BE2C (cell line): ENCODE data around the gene ZNF385B.

Experiments
- DNase-seq: peaks from one replicate; pipeline ENCODE4 v3.0.0-alpha.2; 2020
- H3K27me3 ChIP-seq: fragments of 250-450 bp; sonication (Bioruptor Pico); 2 replicates; pipeline ENCODE4 v1.5.1; 2020; ENCODE audit warnings: mild to moderate bottlenecking
- H3K36me3 ChIP-seq: fragments of 250-450 bp; sonication (Bioruptor Pico); 2 replicates; pipeline ENCODE4 v1.5.1; 2020; ENCODE audit warnings: mild to moderate bottlenecking
- H3K4me1 ChIP-seq: fragments of 250-450 bp; sonication (Bioruptor Pico); 2 replicates; pipeline ENCODE4 v1.5.1; 2020
- H3K4me3 ChIP-seq: 2 replicates; pipeline ENCODE4 v1.5.1; 2011; ENCODE audit warnings: low read depth, low read length
- H3K9me3 ChIP-seq: fragments of 250-450 bp; sonication (Bioruptor Pico); 2 replicates; pipeline ENCODE4 v1.5.1; 2020
- TF ChIP-seq, protein P1 (sequence below): IDR thresholded peaks from 2 replicates; pipeline ENCODE4 v1.5.1; 2012; ENCODE audit warnings: mild to moderate bottlenecking, low read depth, low read length

ZNF385B gene

DNA sequence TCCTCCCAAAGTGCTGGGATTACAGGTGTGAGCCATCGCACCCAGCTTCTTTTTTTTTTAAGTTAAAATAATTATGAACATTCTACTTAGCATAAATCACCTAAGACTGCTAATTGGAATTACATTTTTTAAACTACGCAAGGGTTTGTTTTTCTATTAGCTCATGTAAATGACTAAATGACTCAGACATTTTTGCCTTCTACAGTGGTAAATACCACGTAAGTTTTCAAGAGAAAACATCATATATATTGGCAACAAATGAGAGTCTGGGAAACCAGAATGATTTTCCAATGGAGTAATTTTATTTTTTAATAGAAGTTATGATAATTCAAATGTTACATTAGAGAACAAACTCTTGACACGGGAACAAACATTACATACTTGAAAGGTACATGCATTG lies 259.0 kb downstream of the ZNF385B start:
- DNase-seq = no peak
- Histone ChIP-seq H3K4me1 (no peaks in the 10 kb centered on the region), H3K27me3 (no peaks in the 10 kb centered on the region), H3K36me3 (no peaks in the 10 kb centered on the region), H3K9me3 (no peaks in the 10 kb centered on the region), H3K4me3 (no peak overlapping the region)
- TF ChIP-seq, protein P1, sequence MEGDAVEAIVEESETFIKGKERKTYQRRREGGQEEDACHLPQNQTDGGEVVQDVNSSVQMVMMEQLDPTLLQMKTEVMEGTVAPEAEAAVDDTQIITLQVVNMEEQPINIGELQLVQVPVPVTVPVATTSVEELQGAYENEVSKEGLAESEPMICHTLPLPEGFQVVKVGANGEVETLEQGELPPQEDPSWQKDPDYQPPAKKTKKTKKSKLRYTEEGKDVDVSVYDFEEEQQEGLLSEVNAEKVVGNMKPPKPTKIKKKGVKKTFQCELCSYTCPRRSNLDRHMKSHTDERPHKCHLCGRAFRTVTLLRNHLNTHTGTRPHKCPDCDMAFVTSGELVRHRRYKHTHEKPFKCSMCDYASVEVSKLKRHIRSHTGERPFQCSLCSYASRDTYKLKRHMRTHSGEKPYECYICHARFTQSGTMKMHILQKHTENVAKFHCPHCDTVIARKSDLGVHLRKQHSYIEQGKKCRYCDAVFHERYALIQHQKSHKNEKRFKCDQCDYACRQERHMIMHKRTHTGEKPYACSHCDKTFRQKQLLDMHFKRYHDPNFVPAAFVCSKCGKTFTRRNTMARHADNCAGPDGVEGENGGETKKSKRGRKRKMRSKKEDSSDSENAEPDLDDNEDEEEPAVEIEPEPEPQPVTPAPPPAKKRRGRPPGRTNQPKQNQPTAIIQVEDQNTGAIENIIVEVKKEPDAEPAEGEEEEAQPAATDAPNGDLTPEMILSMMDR = no peak

DNA sequence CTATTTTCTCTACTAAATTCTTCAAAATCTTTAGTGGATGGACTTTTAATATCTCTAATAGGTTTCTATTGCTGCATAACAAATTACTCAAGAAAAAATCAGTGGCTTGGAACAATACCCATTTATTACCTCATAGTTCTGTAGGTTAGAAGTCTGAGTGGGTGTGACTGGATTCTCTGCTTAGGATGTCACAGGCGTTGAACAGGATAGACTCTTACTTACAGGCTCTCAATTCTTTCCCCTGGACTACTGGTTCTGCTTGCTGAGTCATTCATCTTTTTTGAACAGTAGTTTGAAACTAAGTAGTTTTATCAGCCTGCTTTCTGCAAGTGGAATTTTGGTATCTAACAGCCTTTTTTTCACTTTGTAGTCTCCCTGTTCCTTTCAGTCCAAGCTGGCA lies 265.4 kb downstream of the ZNF385B start:
- no peaks in the 10 kb centered on the region for H3K9me3 ChIP-seq
- no peak for DNase-seq
- no peaks in the 10 kb centered on the region for H3K4me1 ChIP-seq
- TF ChIP-seq, protein P1 = no peak
- no peaks in the 10 kb centered on the region for H3K27me3 ChIP-seq
- no peaks in the 10 kb centered on the region for H3K36me3 ChIP-seq
- no peak overlapping the region for H3K4me3 ChIP-seq

DNA sequence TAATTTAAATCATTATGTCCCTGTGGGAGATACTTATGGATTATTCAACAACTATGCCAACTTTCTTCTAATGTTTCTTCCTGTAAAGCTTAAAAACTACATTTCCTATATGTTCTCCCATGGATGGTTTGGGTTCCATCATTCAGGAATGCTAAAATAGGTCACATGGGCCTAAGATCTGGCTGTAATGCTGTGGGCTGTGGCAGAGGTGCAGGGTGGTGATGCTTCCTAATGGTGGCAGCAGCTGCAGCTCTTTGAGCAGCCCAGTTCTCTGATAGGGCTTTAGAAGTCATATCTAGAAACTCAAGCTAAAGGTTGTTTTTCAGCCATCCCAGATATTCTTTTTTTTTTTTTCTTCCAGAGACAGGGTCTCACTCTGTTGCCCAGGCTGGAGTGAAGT lies 266.1 kb downstream of the ZNF385B start:
- no peaks in the 10 kb centered on the region for H3K27me3 ChIP-seq
- no peaks in the 10 kb centered on the region for H3K36me3 ChIP-seq
- no peak overlapping the region for H3K4me3 ChIP-seq
- no peaks in the 10 kb centered on the region for H3K4me1 ChIP-seq
- no peak for DNase-seq
- TF ChIP-seq, protein P1 = no peak
- H3K9me3 ChIP-seq = no peaks in the 10 kb centered on the region

DNA sequence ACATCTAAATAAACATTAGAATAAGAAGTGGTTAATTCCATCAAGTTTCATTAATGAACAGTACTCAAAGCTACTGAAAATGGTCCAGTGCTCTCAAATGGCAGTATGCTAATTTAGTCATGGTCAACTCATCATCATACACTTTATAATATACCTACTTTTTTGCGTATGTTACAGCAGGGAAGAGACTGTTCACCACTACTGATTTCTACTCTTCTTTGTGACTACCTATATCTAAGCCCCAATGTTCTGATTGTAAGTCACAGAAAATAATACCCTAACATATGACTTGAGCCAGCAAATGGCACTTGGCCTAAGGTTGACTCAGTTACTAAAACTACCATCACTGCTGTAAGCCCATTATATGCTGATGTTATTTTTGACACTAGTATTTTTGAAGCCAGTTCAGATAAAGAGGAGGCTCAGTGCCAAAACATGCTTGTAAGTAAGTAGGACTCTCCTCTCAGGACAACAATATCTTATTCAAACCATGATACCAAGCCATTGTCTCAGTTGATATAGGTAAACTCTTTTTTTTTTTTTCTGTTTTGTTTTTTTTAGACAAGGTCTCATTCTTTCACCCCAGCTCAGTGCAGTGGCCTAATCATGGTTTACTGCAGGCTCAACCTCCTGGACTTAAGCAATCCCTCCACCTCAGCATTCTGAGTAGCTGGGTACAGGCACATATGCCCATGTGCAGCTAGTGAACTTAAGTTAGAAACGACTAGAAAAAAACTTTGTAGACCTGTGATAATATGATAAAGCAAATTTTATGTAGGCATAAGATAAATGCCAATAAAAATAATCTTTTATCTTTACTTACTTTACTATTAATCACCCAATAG lies 266.9 kb downstream of the ZNF385B start:
- Histone ChIP-seq H3K36me3 (no peaks in the 10 kb centered on the region), H3K27me3 (no peaks in the 10 kb centered on the region), H3K9me3 (no peaks in the 10 kb centered on the region), H3K4me1 (no peaks in the 10 kb centered on the region), H3K4me3 (no peak overlapping the region)
- no peak for DNase-seq
- TF ChIP-seq, protein P1 = no peak

DNA sequence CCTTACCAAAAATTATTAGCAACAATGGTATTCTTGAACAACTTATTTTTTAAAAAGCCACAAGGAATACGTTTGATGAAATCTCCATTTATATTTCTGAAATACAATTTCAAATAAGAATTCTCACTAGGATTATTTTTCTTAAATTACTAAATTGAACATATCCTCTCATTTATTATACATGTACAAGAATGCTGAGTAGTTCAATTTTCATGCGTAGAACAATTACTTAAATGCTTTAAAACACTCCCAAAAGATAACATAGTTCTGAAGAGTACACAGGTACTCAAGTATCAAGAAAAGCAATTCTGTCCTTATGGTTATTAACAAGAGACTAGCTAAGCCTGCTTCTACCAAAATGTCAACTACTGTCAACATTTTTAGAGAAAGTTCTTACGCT lies 268.1 kb downstream of the ZNF385B start:
- Histone ChIP-seq H3K27me3 (no peaks in the 10 kb centered on the region), H3K36me3 (no peaks in the 10 kb centered on the region), H3K4me3 (no peak overlapping the region), H3K9me3 (no peaks in the 10 kb centered on the region), H3K4me1 (no peaks in the 10 kb centered on the region)
- no peak for DNase-seq
- TF ChIP-seq, protein P1 = no peak

DNA sequence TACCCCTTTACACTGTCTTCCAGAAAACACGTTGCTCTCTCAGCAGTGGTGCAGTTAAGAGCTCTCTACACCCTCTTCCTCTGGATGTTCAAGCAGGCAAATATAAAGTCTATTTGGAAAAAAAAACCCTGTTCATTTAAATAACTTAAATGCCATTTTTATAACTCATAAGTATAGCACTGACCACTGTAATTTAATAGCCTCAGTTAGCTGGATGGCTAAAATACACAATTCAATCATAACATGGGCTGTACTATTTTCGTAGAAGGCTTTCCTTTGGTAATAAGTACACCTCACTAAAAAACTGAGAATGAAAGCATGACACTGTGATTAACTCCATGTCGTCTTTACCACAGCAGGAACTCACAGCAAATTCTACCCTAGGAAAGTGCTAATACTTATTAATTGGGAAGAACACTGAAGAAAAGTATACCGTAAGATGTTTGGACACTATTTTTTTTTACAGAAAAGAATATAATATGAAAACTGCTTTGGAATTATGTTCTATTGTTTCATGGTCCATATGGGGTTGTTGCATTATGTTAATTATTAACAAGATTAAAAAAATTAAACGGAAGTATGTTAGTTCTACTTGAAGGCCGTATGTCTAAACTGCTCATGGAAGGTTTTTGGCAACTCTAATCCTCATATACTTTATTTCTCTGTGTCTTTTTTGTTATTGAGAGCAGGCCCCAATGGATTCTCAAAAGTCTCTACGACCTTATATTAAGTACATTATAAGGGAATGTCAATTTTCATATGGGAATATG lies 269.1 kb downstream of the ZNF385B start:
- Histone ChIP-seq H3K4me3 (no peak overlapping the region), H3K9me3 (no peaks in the 10 kb centered on the region), H3K4me1 (no peaks in the 10 kb centered on the region), H3K27me3 (no peaks in the 10 kb centered on the region), H3K36me3 (no peaks in the 10 kb centered on the region)
- DNase-seq = no peak
- TF ChIP-seq, protein P1 = no peak
